GM12878 (cell line): Measurements from ENCODE around the gene NUB1. TPM values are rescaled to one million over a fixed set of nuclear protein-coding genes. Genes with fewer than 3 reads are reported as not detected.

Source experiments
- ATAC-seq: fragments of 200-7000 bp; cut with Tn5 transposase; 3 replicates; pipeline ENCODE4 v1.9.1; 2020; ENCODE audit warnings: mild to moderate bottlenecking, moderate library complexity
- BruUV-seq: library from RNA; stranded (reverse); fragments of 400-500 nt; replicated peaks from 2 replicates; lab custom pipeline; 2021; lab: Mats Ljungman, UMichigan
- CTCF ChIA-PET: fragments of 300-600 bp; sonication (Branson Sonifier 250); formaldehyde crosslinking; extraction: SDS; loops from one replicate; lab custom pipeline; 2021; ENCODE audit warnings: inconsistent platforms; lab: Yijun Ruan, JAX
- POLR2A ChIA-PET: fragments of 350-600 bp; formaldehyde crosslinking; extraction: SDS; loops from one replicate; lab custom pipeline; 2021; ENCODE audit warnings: inconsistent platforms; lab: Charles Lee
- RAD21 ChIA-PET: fragments of 300-600 bp; sonication (Branson Sonifier 250); formaldehyde crosslinking; loops from one replicate; lab custom pipeline; 2023; ENCODE audit warnings: antibody characterized with exemption; ENCODE audit not compliant: unreplicated experiment; lab: Charles Lee
- SMC1A ChIA-PET: fragments of 300-600 bp; sonication (Branson Sonifier 250); formaldehyde crosslinking; loops from one replicate; lab custom pipeline; 2023; ENCODE audit not compliant: unreplicated experiment, uncharacterized antibody; lab: Charles Lee
- DNase-seq: peaks from one replicate; pipeline ENCODE4 v3.0.0-alpha.2; 2011; ENCODE audit warnings: low read depth, low spot score
- FAIRE-seq: peaks from 3 replicates; lab custom pipeline; 2011; peaks lifted over from hg19 to GRCh38; lab: Jason Lieb, UNC
- H2AFZ ChIP-seq: 2 replicates; pipeline ENCODE4 v1.6.0; 2011; ENCODE audit warnings: low read depth, low read length, control low read depth; ENCODE audit not compliant: control insufficient read depth
- H3K27ac ChIP-seq: 2 replicates; pipeline ENCODE4 v1.5.1; 2011; ENCODE audit warnings: control low read depth; ENCODE audit not compliant: control insufficient read depth, insufficient read depth
- H3K27me3 ChIP-seq, 2 experiments: replicated peaks in 1 of 2; 2 replicates each; pipeline versions ENCODE4 v1.6.0 to v1.6.1; 2011; ENCODE audit warnings: low read length in 1 of 2; ENCODE audit not compliant: control insufficient read depth in 2 of 2, insufficient read depth in 2 of 2
- H3K36me3 ChIP-seq, 2 experiments: 2 replicates each; pipeline ENCODE4 v1.5.1; 2011; ENCODE audit warnings: low read length in 1 of 2; ENCODE audit not compliant: control insufficient read depth in 2 of 2, insufficient read depth in 2 of 2
- H3K4me1 ChIP-seq: 2 replicates; pipeline ENCODE4 v1.6.1; 2011; ENCODE audit warnings: mild to moderate bottlenecking, low read length, moderate library complexity, mixed read lengths; ENCODE audit not compliant: control insufficient read depth, insufficient read depth
- H3K4me2 ChIP-seq: 2 replicates; pipeline ENCODE4 v1.6.0; 2011; ENCODE audit warnings: control low read depth; ENCODE audit not compliant: control insufficient read depth, insufficient read depth
- H3K4me3 ChIP-seq: fragments of 200-600 bp; sonication (generic); 2 replicates; pipeline ENCODE4 v1.5.1; 2016
- H3K79me2 ChIP-seq: 2 replicates; pipeline ENCODE4 v1.6.0; 2011; ENCODE audit warnings: low read length; ENCODE audit not compliant: control insufficient read depth, insufficient read depth
- H3K9ac ChIP-seq: 2 replicates; pipeline ENCODE4 v1.8.0; 2011; ENCODE audit warnings: low read length, control low read depth, mixed read lengths; ENCODE audit not compliant: control insufficient read depth, insufficient read depth
- H3K9me3 ChIP-seq: replicated peaks from 3 replicates; pipeline ENCODE4 v1.5.1; 2011; ENCODE audit warnings: mild to moderate bottlenecking, low read length; ENCODE audit not compliant: control insufficient read depth, insufficient read depth
- H4K20me1 ChIP-seq: 2 replicates; pipeline ENCODE4 v1.6.0; 2011; ENCODE audit not compliant: control insufficient read depth, insufficient read depth
- BCL11A ChIP-seq: IDR thresholded peaks from 2 replicates; pipeline ENCODE4 v1.6.1; 2011; ENCODE audit warnings: low read depth, low read length
- EP300 ChIP-seq, 2 experiments: fragments of 150-350 bp in 1 of 2; IDR thresholded peaks; 2 replicates each; pipeline ENCODE4 v1.6.1; 2011 to 2012; ENCODE audit warnings: low read depth in 2 of 2, low read length in 2 of 2, borderline replicate concordance in 1 of 2, improper control_type of control experiment in 1 of 2, inconsistent platforms in 1 of 2; ENCODE audit not compliant: control insufficient read depth in 1 of 2
- IRF3 ChIP-seq: fragments of 450-650 bp; IDR thresholded peaks from 2 replicates; pipeline ENCODE4 v1.6.1; 2014; ENCODE audit warnings: mild to moderate bottlenecking
- NFXL1 ChIP-seq: fragments of 450-650 bp; IDR thresholded peaks from 2 replicates; pipeline ENCODE4 v1.6.1; 2017; ENCODE audit warnings: antibody characterized with exemption, mild to moderate bottlenecking, borderline replicate concordance
- NFYA ChIP-seq: IDR thresholded peaks from 2 replicates; pipeline ENCODE4 v1.6.1; 2011; ENCODE audit warnings: low read depth, mild to moderate bottlenecking, low read length, improper control_type of control experiment, borderline replicate concordance
- NKRF ChIP-seq: fragments of 450-650 bp; conservative IDR thresholded peaks from 2 replicates; pipeline ENCODE4 v1.6.1; 2017; ENCODE audit warnings: mild to moderate bottlenecking, moderate library complexity
- PML ChIP-seq: IDR thresholded peaks from 2 replicates; pipeline ENCODE4 v1.6.1; 2012; ENCODE audit warnings: low read length, inconsistent platforms
- TARDBP ChIP-seq: IDR thresholded peaks from 2 replicates; pipeline ENCODE4 v1.6.1; 2016; ENCODE audit warnings: borderline replicate concordance
- ZNF622 ChIP-seq: fragments of 450-650 bp; IDR thresholded peaks from 2 replicates; pipeline ENCODE4 v1.6.1; 2017; ENCODE audit warnings: mild to moderate bottlenecking, inconsistent platforms
- ZZZ3 ChIP-seq: IDR thresholded peaks from 2 replicates; pipeline ENCODE4 v1.6.1; 2011; ENCODE audit warnings: low read depth; ENCODE audit not compliant: control insufficient read depth, insufficient read length
- WGBS: methylation state at CpG from one replicate; pipeline ENCODE4 v1.1.6; 2016; ENCODE audit warnings: low lambda C conversion rate; ENCODE audit not compliant: insufficient replicate concordance, insufficient coverage; ENCODE audit errors: missing lambda C conversion rate; 5-methylcytosine and 5-hydroxymethylcytosine counted together
- in situ Hi-C: fragments of 300-500 bp; cut with MboI; formaldehyde crosslinking; loops from 9 replicates; pipeline ENCODE4 v1.14.3; 2018; ENCODE audit warnings: mixed read lengths
- intact Hi-C: fragments of 100-400 bp; cut with micrococcal nuclease; formaldehyde crosslinking; loops from one replicate; pipeline ENCODE4 v1.14.2; 2022; ENCODE audit not compliant: unreplicated experiment
- polyA plus RNA-seq, 11 experiments: library from polyadenylated mRNA; depleted of rRNA in 4 of 11; unstranded in 6 of 11; stranded (reverse) in 5 of 11; fragments of >200 nt; fragmentation: Nextera tagmentation in 4 of 11; fragmentation: Illumina TruSeq in 1 of 11; extraction: Ambion mirVana in 4 of 11; extraction: Trizol in 1 of 11; gene quantifications; 1 replicate in 1 of 11; 2 replicates in 10 of 11; pipeline versions ENCODE4 v1.2.1 to v1.2.3, GENCODE V29; 2011 to 2016; ENCODE audit warnings: inconsistent platforms in 2 of 11, missing spikeins in 2 of 11, low read depth in 1 of 11
- total RNA-seq, 4 experiments: library from RNA; depleted of rRNA in 3 of 4; stranded (reverse); fragments of >200 nt in 3 of 4; fragmentation: Illumina TruSeq in 1 of 4; extraction: Trizol in 1 of 4; gene quantifications; 2 replicates each; pipeline versions ENCODE4 v1.2.1 to v1.2.3, GENCODE V29; 2013 to 2021

Gene NUB1
- total and polyA plus RNA-seq, 10 of the 15 experiments (the other 5 are each of a cell fraction or from before 2014, with no cell fraction given): 24.1 to 102 (median 49.0) TPM

DNA sequence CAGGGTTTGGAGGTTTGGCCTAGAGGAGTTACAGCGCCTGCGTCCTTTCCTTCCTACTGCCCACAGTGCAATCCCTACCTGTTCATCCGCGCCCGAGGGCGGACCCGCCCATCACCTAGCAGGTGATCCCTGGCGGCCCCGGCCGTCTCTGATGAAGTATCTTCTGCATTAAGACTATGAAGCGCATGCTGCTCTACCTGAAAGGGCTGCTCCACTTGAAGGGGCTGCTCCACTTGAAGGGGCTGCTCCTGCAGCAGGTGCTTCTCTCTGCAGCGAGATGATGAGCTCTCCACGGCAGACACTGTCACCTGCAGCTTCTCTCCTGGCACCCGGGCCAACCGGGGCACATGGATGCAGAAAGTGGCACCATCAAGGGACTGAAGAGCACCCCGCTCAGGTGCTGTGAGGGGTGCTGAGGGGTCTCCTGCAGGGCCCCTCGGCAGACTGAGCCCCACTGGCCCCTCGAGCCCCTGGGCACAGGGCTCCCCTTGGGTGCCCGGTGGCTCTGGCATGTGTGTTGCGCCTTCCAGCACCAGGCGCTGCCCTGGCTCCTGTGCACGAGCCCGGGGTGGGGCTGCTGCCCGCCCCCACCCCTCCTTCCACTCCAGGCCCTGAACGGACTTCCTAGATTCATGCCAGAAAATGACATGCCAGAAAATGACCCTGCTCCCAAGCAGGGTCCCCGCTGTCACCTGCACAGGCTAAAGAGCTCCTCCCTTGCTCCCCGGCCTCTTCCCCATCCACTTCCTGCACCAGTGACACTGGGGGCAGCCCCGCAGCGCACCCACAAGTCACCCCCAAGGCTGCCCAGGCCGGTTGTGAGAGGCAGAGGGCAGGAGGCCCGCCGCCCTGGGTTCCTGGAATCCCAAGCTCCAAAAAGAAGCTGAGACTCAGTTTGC is 38.8 kb downstream of the NUB1 start:
- ATAC-seq: no peak
- ChIA-PET POLR2A (no interaction called here), RAD21 (interaction anchor here (1.4 kb wide), 1 partner anchor 12 kb away, joined by 3 read pairs; no protein-coding TSS in a partner anchor), CTCF (no interaction called here), SMC1A (no interaction called here)
- H3K4me1 ChIP-seq: peaks cover 7% of the 10 kb centered on the region
- H3K27ac ChIP-seq: no peak overlapping the region
- TF ChIP-seq IRF3 (no peak), ZNF622 (no peak), EP300 (IDR thresholded peaks at IDR 0.05; ENCODE audit: borderline replicate concordance in 1 of 2, control insufficient read depth in 1 of 2, low read depth in 2 of 2, low read length in 2 of 2) (no peak), PML (no peak), ZZZ3 (no peak), NFXL1 (no peak), TARDBP (no peak), NKRF (no peak), NFYA (no peak), BCL11A (no peak)
- H3K36me3 ChIP-seq: peaks cover 5 to 13% of the 10 kb centered on the region in 2 experiments; a peak in 3 of 4 replicates
- no peak for DNase-seq
- no peak for FAIRE-seq
- no peaks in the 10 kb centered on the region; the same call in 2 of the 3 replicates for H3K9me3 ChIP-seq
- BruUV-seq: no TSS peak
- no peak overlapping the region for H3K9ac ChIP-seq
- peak overlapping the region; percentile 62; the same call in 1 of the 2 replicates for H2AFZ ChIP-seq
- intact Hi-C loops: no loop called here
- WGBS: 60% methylated on average over 20 of the region's 32 CpGs
- H3K4me3 ChIP-seq: no peak overlapping the region
- H3K27me3 ChIP-seq: peaks cover 2 to 3% of the 10 kb centered on the region in 2 experiments; a peak in 3 of 4 replicates
- H3K4me2 ChIP-seq: peak overlapping the region; percentile 96
- no peaks in the 10 kb centered on the region for H4K20me1 ChIP-seq
- in situ Hi-C loops: loop anchor here (5.0 kb wide), 1 partner anchor 67 kb away; no protein-coding TSS in a partner anchor
- no peaks in the 10 kb centered on the region for H3K79me2 ChIP-seq
